NOMO-1 treated with dmso at 0.1 percent for 144 hours (cell line): ENCODE results near the gene EEIG1.
A peak's percentile ranks its signal among the peaks of the same experiment; 100 is the strongest.
"Not testable (repeated sequence)": the region's sequence is repeated elsewhere in the genome, so short reads cannot be mapped to it uniquely, and the experiment has no call there.

Experiments used
- DNase-seq: peaks from one replicate; lab custom pipeline; 2025; ENCODE audit not compliant: unreplicated experiment; lab: John Stamatoyannopoulos, UW

The EEIG1 gene

GRCh38 chr9:127980706-127981558 is at the start of gene EEIG1:
Gene EEIG1 (minus strand): TSS chr9:127980989. CDS start chr9:127980137, 852 bp downstream.
- peak; percentile 92 for DNase-seq

GRCh38 chr9:128027705-128028104 is 46.9 kb upstream of the EEIG1 start:
- no peak for DNase-seq

DNA sequence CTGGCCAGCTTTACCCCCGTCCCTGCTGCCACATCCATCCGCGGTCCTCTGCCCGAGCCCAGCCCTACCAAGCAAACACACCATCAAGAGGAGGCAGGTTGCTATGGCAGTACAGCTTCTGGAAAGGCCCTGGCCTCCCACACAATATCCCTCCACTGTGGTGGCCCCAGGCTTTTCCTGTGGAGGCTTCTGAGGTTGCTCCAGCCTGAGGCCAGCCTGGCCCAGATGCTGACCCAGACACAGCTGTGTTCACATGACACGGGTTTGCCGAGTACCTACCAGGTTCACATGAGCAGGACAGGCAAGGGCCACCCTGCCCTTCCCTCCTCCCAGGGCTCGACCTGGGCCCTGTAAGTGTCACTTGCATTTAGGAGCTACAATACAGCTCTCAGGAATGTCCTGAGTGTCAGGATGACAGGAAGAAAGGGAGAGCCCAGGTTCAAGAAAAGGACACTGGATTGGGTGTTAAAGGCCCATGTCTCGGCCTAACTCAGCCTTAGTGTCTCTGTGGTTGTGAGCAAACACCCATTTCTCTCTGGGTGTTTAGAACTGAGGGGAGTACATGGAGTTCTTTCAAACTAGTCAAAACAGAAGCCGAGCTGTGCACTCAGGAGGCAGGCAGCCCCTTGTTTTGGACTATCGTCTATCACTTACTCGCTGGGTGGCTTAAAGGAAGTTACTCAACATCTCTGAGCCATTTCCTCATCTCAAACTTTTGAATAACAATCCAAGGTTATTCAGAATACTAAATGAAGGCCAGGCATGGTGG is 46.2 kb upstream of the EEIG1 start:
- no peak for DNase-seq

- no peak for DNase-seq
These were observed 45.5 kb upstream of the EEIG1 start for GRCh38 chr9:128026255-128026772.

GRCh38 chr9:128025736-128026135 is 44.9 kb upstream of the EEIG1 start:
- DNase-seq, result no peak

DNA sequence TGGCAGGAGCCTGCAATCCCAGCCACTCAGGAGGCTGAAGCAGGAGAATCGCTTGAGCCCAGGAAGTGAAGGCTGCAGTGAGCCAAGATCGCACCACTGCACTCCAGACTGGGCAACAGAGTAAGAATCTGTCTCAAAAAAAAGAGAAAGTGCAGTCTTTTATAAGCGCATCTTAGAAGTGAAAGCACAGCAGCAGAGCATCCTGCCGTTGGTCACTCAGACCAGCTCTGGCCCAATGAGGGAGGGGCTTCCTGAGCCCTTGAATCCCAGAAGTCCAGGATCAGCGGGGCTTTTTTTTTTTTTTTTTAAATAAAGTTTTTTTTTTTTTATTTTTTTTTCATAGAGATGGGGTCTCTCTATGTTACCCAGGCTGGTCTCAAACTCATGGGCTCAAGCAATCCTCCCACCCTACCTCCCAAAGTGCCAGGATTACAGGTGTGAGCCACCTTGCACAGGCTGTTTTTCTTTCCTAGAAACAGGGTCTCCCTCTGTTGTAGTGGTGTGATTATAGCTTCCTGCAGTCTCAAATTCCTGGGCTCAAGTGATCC is 44.0 kb upstream of the EEIG1 start:
- DNase-seq, result no peak

DNA sequence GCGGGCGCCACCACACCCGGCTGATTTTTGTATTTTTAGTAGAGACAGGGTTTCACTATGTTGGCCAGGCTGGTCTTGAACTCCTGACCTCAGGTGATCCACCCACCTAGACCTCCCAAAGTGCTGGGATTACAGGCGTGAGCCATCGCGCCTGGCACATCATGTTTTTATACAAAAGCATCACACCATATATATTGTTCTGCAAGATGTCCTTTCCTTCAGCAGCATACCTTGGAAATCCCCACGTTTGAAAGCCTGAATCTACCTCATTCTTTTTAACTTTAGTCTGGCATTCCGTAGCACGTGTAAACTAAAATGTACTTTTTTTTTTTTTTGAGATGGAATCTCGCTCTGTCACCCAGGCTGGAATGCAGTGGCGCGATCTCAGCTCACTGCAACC is 42.9 kb upstream of the EEIG1 start:
- DNase-seq, result not testable (repeated sequence)

- DNase-seq, result no peak
These were observed 42.1 kb upstream of the EEIG1 start for GRCh38 chr9:128022886-128023285.

GRCh38 chr9:128021098-128021497 is 40.3 kb upstream of the EEIG1 start:
- no peak for DNase-seq

DNA sequence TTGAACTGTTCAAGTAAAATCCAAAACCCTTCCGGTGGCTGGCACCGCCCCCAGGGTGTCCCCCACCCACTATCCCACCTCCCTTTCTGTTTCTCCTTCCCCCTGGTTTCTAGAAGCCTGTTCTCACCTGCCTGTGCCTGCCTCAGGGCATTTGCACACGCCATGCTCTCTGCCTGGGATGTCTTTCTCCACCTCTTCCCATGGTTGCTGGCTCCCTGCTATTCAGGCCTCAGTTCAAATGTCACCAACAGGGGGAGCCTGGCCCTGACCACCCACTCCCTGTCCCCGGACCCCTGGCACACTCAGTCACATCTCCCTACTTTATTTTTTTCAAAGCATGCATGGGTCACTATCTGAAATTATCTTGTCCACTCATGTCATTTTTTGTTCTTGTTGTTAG is 39.9 kb upstream of the EEIG1 start:
- DNase-seq, result no peak

DNA sequence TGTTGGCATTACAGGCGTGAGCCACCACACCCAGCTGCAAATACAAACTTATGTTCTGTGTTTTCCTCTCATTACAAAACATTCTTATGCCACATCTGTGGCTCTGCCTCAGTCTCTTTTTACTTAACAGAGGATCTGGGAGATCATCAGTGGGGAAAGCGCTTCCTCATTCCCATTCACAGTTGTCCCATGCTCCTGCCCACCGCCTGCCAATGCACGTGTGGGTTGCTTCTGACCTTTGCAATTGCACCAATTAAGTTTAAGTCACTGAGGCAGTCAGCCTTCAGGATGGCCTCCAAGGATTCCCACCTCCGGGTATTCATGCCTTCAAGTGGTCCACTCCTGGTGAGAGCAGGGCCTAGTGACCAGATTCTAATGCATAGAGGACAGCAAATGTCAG is 34.9 kb upstream of the EEIG1 start:
- DNase-seq, result no peak

- DNase-seq, result peak; percentile 25
These were observed 30.5 kb upstream of the EEIG1 start for GRCh38 chr9:128011071-128011817.

GRCh38 chr9:128009639-128010038 is 28.9 kb upstream of the EEIG1 start:
- no peak for DNase-seq

GRCh38 chr9:128008171-128008570 is 27.4 kb upstream of the EEIG1 start:
- no peak for DNase-seq

- peak; percentile 58 for DNase-seq
These were observed 26.9 kb upstream of the EEIG1 start for GRCh38 chr9:128007566-128008138.

DNA sequence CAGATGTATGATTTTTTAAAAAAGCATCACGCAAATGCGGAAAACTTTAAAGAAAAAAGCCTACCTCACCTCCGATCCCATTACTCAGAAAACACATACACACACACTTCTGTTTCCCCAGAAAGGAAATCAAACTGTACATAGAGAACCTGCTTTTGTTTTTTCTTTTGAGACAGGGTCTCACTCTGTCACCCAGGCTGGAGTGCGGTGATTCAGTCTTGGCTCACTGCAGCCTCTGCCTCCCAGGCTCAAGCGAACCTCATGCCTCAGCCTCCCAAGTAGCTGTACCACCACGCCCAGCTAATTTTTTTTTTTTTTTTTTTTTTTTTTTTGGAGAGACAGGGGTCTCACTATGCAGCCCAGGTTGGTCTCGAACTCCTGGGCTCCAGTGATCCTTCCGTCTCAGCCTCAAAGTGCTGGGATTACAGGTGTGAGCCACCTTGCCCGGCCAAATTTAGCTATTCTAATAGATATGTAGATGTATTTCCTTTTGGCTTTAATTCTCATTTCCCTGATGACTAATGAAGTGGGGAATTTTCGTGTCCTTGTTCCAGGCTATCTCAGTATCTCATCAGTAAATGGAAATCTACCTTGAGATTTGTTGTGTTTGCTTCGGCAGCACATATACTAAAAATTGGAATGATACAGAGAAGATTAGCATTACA is 25.7 kb upstream of the EEIG1 start:
- DNase-seq, result no peak

GRCh38 chr9:128005923-128006322 is 25.1 kb upstream of the EEIG1 start:
- no peak for DNase-seq

GRCh38 chr9:128003966-128004604 is 23.3 kb upstream of the EEIG1 start:
- DNase-seq, result no peak

GRCh38 chr9:128002959-128003358 is 22.2 kb upstream of the EEIG1 start:
- DNase-seq, result no peak
